ENCODE measurements around the gene PWWP2B.

The PWWP2B gene

GRCh38 chr10:132389433-132390169 lies 7.4 kb upstream of the PWWP2B start:
- DNase-seq = peak in 8 of 42 donors; percentile 10 to 42 (median 26)
- intact Hi-C loops (cut with DNase I) = loop anchor here (5.0 to 10.0 kb wide), 2 partner anchors 63 to 245 kb away; no protein-coding TSS in a partner anchor

- intact Hi-C loops (cut with DNase I) = loop anchor here (5.0 to 10.0 kb wide), 2 partner anchors 62 to 244 kb away; no protein-coding TSS in a partner anchor
- DNase-seq = peak in 3 of 42 donors; percentile 4 to 18 (median 10)
Observed at GRCh38 chr10:132390170-132390920, 6.7 kb upstream of the PWWP2B start.

- intact Hi-C loops (cut with DNase I) = loop anchor here (5.0 to 10.0 kb wide), 2 partner anchors 61 to 244 kb away; no protein-coding TSS in a partner anchor
- peak in 9 of 42 donors; percentile 1 to 43 (median 23) for DNase-seq
Observed at GRCh38 chr10:132390921-132391675, 5.9 kb upstream of the PWWP2B start.

GRCh38 chr10:132391676-132392020 lies 5.4 kb upstream of the PWWP2B start:
- intact Hi-C loops (cut with DNase I) = loop anchor here (5.0 to 10.0 kb wide), 2 partner anchors 61 to 243 kb away; no protein-coding TSS in a partner anchor
- DNase-seq = peak in 5 of 42 donors; percentile 7 to 34 (median 20)

GRCh38 chr10:132392184-132392800 lies 4.7 kb upstream of the PWWP2B start:
- DNase-seq = peak in 2 of 42 donors; percentile 1 to 2
- intact Hi-C loops (cut with DNase I) = loop anchor here (5.0 to 10.0 kb wide), 2 partner anchors 60 to 243 kb away; no protein-coding TSS in a partner anchor

- peak in 1 of 42 donors; percentile 10 for DNase-seq
- intact Hi-C loops (cut with DNase I) = loop anchor here (5.0 to 10.0 kb wide), 2 partner anchors 59 to 242 kb away; no protein-coding TSS in a partner anchor
Observed at GRCh38 chr10:132392811-132393694, 3.9 kb upstream of the PWWP2B start.

- peak in 1 of 42 donors; percentile 8 for DNase-seq
- intact Hi-C loops (cut with DNase I) = loop anchor here (5.0 to 10.0 kb wide), 2 partner anchors 59 to 241 kb away; no protein-coding TSS in a partner anchor
Observed at GRCh38 chr10:132393695-132394181, 3.3 kb upstream of the PWWP2B start.

- intact Hi-C loops (cut with DNase I) = loop anchor here (5.0 to 10.0 kb wide), 2 partner anchors 58 to 240 kb away; no protein-coding TSS in a partner anchor
Observed at GRCh38 chr10:132394201-132394811, 2.7 kb upstream of the PWWP2B start.

GRCh38 chr10:132394936-132395703 lies 1.9 kb upstream of the PWWP2B start:
- intact Hi-C loops (cut with DNase I) = loop anchor here (5.0 to 10.0 kb wide), 2 partner anchors 57 to 240 kb away; no protein-coding TSS in a partner anchor
- peak in 1 of 42 donors; percentile 10 for DNase-seq

More at GRCh38 chr10:132394201-132394811, 2.7 kb upstream of the PWWP2B start:
- DNase-seq = peak in 1 of 42 donors; percentile 46

GRCh38 chr10:132395704-132396493 lies 1.1 kb upstream of the PWWP2B start:
- DNase-seq = peak in 5 of 42 donors; percentile 30 to 55 (median 42)
- intact Hi-C loops (cut with DNase I) = loop anchor here (10.0 kb wide), 1 partner anchor 239 kb away; no protein-coding TSS in a partner anchor

GRCh38 chr10:132396494-132397035 lies 435 bp upstream of the PWWP2B start:
- intact Hi-C loops (cut with DNase I) = loop anchor here (10.0 kb wide), 1 partner anchor 238 kb away; no protein-coding TSS in a partner anchor
- peak in 9 of 42 donors; percentile 39 to 73 (median 59) for DNase-seq

- intact Hi-C loops (cut with DNase I) = loop anchor here (10.0 kb wide), 1 partner anchor 237 kb away; no protein-coding TSS in a partner anchor
- peak in 6 of 42 donors; percentile 31 to 75 (median 60) for DNase-seq
Observed at GRCh38 chr10:132397671-132398565, 918 bp downstream of the PWWP2B start.

- DNase-seq = peak in 2 of 42 donors; percentile 8 to 34
- intact Hi-C loops (cut with DNase I) = loop anchor here (10.0 kb wide), 1 partner anchor 236 kb away; no protein-coding TSS in a partner anchor
Observed at GRCh38 chr10:132398566-132398991, 1.6 kb downstream of the PWWP2B start.
